Measurements from ENCODE around the gene ANKS1B.
"Not testable (repeated sequence)": the region's sequence is repeated elsewhere in the genome, so short reads cannot be mapped to it uniquely, and the experiment has no call there.

The ANKS1B gene

DNA sequence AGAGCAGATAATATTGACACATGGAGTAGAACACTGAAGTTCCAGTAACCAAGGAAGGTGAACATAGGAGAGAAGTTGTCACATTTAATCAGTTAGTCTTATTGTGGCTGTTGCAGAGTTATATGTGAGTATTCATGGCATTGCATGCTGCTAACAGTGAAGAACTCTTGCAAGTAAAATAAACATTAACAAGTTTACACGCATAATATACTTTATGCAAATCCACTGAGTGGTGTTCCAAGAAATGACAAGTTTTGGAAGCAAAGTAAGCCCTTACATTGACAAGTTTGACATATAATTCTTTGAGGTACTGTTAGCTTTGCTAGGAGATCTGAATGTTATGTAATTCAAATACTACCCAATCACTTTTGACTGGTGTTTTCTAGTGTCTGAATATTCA lies 125.6 kb downstream of the ANKS1B start:
- no peak for DNase-seq

DNA sequence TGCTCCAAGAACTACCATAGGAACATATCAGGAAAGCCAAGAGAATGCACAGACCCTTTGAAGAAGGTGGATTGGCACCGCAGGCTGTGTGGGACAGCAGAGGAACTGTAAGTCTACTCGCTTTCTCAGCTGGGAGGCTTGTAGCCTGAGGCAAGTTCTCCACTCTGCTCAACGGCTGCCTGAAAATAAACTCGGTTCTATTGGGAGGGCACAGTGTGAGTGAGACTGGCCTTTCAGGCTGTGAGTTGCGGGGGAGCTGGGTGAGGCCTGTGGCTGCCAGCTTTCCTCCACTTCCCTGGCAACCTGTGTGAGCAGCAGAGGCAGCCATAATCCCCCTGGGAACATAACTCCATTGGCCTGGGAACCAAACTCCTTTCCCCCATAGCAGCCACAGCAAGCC lies 132.1 kb downstream of the ANKS1B start:
- DNase-seq = no peak

GRCh38 chr12:99847936-99848335 lies 136.8 kb downstream of the ANKS1B start:
- DNase-seq = no peak

GRCh38 chr12:99834710-99835109 lies 150.0 kb downstream of the ANKS1B start:
- no peak for DNase-seq

- no peak for DNase-seq
Measured at GRCh38 chr12:99833397-99833796, 151.3 kb downstream of the ANKS1B start.

GRCh38 chr12:99824900-99825542 lies 159.7 kb downstream of the ANKS1B start:
- DNase-seq = no peak

DNA sequence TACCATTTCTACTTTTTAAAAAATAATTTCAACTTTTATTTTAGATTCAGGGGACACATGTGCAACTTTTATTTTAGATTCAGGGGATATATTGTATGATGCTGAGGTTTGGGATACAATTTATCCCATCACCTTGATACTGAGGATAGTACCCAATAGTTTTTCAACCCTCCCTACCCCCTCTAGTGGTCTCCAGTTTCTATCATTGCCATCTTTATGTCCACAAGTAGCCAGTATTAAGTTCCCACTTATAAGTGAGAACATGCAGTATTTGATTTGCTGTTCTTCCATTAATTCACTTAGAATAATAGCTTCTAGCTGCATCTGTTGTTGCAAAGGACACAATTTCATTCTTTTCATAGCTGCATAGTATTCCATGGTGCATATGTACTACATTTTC lies 162.5 kb downstream of the ANKS1B start:
- no peak for DNase-seq

DNA sequence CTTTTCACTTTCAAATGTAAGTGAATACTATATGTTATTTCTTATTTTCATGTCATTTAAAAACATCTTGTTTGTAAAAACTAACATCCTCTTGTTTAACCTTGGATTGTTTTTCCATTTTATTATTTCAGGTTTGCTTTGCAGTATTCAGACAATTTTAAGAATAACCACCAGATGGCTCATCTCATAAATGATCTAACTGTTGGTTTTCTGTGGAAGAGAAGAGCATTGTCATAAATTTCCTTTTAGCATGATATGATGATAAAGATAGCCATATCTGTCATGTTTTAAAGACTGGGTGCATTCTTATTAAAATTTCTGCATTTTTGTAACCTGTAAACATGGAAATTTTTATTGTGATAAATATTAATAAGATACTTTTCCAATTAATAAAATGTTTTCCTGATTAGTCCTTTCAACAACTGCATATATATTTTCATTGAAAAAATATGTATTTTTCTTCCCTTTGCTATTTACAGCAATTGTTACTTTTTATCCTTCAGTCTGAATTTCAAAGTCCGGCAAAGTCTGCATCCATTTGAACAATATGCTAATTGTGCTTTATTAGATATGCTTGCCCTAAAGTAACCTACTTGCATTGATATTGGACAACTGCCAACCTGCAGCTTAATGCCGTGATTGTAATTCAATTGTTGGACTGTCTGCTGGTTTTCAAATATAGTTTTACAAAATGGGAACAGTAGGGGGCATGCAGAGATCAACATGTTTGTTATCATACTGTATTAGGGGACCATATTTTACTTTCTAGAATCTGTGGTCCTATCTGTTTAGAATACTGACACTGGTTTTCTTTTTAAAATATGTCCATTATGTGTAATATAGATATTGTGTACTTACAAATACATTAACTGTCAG lies 173.8 kb downstream of the ANKS1B start:
- DNase-seq = no peak

- DNase-seq = no peak
Measured at GRCh38 chr12:99809909-99810308, 174.8 kb downstream of the ANKS1B start.

DNA sequence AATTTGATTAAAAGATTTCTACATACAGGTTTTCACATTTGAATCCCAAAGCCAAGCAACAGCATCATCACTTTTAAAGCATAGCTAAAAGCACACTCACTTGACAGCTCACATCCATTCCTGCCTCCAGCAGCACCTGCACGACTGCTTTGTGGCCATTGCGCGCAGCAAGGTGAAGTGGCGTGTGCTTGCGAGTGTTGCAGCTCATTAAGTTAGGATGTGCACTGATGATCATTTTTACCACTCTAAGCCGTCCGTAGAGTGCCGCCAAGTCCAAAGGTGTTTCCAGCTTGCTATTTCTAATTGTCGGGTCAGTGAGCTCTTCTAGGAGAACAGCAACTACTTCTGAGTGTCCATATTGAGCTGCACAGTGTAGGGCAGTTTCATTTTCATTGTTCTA lies 178.4 kb downstream of the ANKS1B start:
- no peak for DNase-seq

DNA sequence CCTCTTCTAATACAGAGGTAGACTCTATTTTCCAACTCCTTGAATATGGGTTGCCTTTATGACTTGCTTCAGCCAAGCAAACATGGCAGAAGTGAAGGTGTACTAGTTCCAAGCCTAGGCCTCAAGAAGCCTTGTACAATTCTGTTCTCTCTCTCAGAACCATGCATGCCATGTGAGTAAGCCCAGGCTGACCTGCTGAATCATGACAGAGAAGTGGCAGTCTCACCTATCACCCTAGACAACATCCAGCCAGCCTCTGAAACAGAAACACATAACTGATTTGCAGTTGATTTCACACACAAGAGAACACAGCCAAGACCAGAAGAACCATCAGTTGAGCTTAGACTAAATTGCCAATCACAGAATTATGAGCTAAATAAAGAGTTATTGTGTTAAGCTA lies 180.0 kb downstream of the ANKS1B start:
- DNase-seq = no peak

DNA sequence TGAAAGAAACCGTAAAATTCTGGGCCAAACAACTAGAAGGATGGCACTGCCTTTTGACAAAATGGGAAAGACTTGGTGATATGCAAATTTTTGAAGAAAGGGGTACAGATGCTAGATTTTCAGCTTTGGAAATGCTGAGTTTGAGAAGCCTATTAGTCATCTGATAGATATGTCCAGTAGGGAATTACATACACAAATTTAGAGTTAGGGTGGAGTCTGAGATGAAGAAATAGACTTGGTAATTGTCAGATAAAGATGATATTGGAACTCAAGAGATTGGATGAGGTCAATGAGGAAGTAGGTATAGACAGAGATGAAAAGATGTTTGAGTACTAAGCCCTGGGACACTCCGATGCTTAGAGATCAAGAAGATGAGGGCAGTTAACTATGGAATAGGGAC lies 184.1 kb downstream of the ANKS1B start:
- no peak for DNase-seq

DNA sequence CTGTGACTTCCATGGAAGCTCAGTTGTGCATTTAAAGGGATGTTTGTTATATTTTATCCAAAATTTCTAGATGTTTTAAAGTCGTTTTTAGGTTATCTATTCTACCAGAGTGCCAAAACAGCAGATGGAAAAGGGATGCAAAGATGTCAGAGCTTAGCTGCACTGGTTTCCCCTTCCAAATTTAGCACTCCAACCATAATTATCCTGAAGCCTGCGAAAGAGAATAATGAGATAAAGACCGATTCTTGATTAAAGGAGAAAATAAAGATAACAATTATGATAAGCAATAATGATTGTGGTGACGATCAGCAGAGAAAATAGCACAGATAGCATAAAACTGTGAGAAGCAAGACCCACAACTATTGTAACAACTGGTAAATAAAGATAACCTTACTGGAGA lies 186.8 kb downstream of the ANKS1B start:
- not testable (repeated sequence) for DNase-seq

DNA sequence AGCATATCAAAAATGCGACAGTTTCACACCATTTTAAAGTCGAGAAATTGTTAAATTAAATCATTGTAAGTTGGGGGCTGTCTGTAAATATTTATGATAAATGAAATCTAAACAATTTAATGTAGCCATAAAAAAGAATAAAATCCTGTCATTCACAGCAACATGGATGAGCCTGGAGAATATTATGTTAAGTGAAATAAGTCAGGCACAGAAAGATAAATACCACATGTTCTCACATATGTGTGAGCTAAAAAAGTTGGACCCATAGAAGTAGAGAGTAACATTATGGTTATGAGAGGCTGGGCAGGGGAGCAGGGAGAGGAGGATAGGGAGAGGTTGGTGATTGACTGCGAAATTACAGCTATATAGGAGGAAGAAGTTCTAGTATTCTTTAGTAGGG lies 201.3 kb downstream of the ANKS1B start:
- no peak for DNase-seq

GRCh38 chr12:99772274-99772673 lies 212.5 kb downstream of the ANKS1B start:
- DNase-seq = no peak

DNA sequence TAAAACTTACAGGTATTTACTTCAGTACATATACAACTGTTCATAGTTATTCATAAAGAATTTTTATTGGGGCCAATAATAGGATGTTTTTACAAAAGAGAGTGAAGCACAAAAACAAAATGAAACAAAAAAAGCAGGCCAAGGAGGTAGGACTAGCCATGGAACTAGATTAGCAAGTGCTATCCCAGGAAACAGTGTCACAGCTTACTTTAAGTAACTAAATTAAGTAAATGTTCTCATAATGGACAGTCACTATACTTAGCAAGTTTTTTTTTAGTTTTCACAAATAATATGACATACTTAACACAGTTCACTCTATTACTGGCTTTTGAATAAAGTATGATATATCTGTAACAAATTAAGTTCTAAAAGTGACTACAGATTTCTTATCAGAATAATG lies 213.1 kb downstream of the ANKS1B start:
- no peak for DNase-seq

DNA sequence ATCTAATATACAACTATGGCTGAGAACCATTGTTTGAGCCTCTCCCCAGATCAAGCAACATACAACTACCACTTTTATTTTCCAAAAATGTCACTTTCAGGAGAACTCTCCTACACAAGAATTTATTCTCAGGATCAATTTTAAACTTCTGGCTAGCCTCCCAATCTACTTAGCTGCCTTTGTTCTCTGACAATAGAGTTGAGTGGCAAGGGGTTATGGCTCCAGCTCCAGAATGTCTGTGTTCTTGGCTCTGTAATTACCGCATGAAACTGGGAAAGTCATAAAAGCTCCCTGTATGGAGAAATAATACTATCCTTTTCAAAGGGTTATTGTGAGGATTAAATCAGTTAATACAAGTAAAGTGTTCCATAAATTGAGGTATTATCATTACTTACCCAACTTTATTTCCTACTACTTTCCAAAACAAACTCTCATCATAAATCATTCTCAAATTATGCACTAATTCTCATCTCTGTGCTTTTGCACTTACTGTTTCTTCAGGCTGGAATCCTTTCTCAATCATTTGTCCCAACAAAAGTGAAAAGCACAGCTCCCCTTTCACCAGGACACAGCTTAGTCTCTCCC lies 215.2 kb downstream of the ANKS1B start:
- DNase-seq = no peak

DNA sequence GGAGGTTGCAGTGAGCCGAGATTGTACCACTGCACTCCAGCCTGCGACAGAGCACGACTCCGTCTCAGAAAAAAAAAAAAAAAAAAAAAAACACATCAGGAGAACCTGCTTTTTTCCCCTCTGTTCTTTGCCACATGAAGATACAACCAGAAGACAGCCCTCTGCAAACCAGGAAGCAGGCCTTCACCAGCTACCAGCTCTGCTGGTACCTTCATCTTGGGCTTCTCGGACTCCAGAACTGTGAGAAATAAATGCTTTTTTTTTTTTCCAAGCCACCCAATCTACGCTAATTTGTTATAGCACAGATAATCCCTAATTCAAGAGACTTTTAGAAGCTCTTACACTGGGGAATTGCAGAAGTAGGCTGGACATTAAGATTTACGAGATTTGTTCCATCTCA lies 216.0 kb downstream of the ANKS1B start:
- DNase-seq = no peak

- DNase-seq = no peak
Measured at GRCh38 chr12:99767809-99768208, 216.9 kb downstream of the ANKS1B start.

DNA sequence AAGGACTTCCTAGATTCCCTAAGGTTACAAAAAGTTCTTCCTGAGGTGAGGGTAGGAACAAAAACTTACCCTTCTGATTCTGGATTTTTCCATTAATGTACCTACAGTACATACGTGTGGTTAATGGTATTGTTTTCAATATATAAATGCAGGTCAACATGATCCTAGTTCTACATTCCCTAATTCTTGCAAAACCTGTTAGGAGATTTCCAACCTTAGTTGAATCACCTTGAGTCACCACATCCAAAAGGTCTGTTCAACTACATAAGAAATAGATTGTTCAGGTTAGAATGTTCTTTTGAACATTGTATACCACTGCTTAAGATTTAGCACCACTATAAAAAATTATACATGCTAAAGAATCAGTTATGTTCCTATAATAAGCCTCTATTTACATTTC lies 218.3 kb downstream of the ANKS1B start:
- DNase-seq = no peak

DNA sequence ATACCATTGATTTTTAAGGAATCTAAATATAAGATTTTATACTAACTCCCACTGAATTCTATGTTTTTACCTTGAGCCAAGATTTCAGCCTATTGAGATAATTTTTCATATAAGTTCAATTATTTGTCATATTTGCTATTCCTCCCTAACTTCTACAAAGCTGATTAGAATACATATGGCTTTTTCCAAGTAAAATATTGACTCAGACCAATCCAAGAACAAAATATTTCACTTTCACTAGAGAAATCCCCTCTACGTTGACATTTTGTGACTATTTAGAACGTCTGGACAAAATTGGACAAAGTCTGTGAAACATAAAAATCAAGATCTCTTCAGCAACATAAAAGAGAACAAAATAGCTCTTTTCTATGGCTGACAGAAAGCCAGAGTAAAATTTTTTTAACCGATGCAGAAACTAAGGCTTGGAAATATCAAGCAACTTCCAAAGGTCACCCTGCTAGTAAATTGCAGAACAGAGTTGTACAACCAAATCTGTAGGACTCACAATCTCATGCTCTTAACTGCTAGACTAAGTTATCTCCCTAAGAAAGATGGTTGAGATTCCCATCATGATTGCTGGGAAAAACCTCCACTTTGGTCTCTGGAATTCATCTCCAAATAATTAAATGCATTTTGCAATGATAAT lies 219.1 kb downstream of the ANKS1B start:
- no peak for DNase-seq

DNA sequence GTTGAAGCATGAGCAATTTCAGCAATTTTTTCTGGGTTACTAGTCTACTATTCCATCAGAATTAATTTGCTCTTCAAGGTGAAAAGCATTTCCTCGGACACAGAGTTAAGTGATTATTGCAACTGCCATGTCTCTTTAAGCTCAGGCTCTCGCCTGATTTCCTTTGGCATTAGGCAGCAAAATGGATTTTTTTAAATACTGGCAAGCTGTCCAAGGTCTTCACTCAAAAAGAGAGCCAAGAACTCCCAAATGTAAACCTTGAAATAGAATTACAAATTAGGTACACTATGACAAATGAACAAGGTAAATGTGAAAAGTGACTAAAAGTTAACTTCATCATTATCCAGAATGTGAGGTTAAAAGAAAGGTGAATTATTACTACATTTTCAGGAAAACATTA lies 225.3 kb downstream of the ANKS1B start:
- no peak for DNase-seq

- DNase-seq = no peak
Measured at GRCh38 chr12:99758997-99759396, 225.7 kb downstream of the ANKS1B start.

GRCh38 chr12:99752740-99753139 lies 232.0 kb downstream of the ANKS1B start:
- no peak for DNase-seq

All from CD4-positive, alpha-beta T cell treated with Interleukin-17A for 1 hour (primary cell).